ENCODE results near the gene GP1BA.
A peak's percentile ranks its signal among the peaks of the same experiment; 100 is the strongest.

Gene GP1BA

GRCh38 chr17:4944554-4945175, 12.6 kb downstream of the GP1BA start:
- no peak for TF ChIP-seq CTCF (conservative IDR thresholded peaks at IDR 0.05; ENCODE audit: low read depth, low read length)
- DNase-seq (ENCODE audit: low read depth), result no peak
- H3K4me3 ChIP-seq (ENCODE audit: low read depth, low read length), result no peak overlapping the region

- peak; percentile 91 for DNase-seq (ENCODE audit: low read depth)
- TF ChIP-seq CTCF (conservative IDR thresholded peaks at IDR 0.05; ENCODE audit: low read depth, low read length), result no peak
- peak overlapping the region; percentile 99 for H3K4me3 ChIP-seq (ENCODE audit: low read depth, low read length)
Observed at GRCh38 chr17:4945176-4945943, 13.3 kb downstream of the GP1BA start.

- no peak for DNase-seq (ENCODE audit: low read depth)
- TF ChIP-seq CTCF (conservative IDR thresholded peaks at IDR 0.05; ENCODE audit: low read depth, low read length), result no peak
- peak overlapping the region; percentile 99 for H3K4me3 ChIP-seq (ENCODE audit: low read depth, low read length)
Observed at GRCh38 chr17:4945944-4946280, 13.8 kb downstream of the GP1BA start.

GRCh38 chr17:4946312-4946976, 14.4 kb downstream of the GP1BA start:
- no peak for DNase-seq (ENCODE audit: low read depth)
- peak overlapping the region; percentile 99 for H3K4me3 ChIP-seq (ENCODE audit: low read depth, low read length)
- no peak for TF ChIP-seq CTCF (conservative IDR thresholded peaks at IDR 0.05; ENCODE audit: low read depth, low read length)

GRCh38 chr17:4947010-4947410, 14.9 kb downstream of the GP1BA start:
- no peak for TF ChIP-seq CTCF (conservative IDR thresholded peaks at IDR 0.05; ENCODE audit: low read depth, low read length)
- H3K4me3 ChIP-seq (ENCODE audit: low read depth, low read length), result peak overlapping the region; percentile 99
- DNase-seq (ENCODE audit: low read depth), result no peak

GRCh38 chr17:4947411-4948165, 15.5 kb downstream of the GP1BA start:
- no peak for TF ChIP-seq CTCF (conservative IDR thresholded peaks at IDR 0.05; ENCODE audit: low read depth, low read length)
- peak; percentile 64 for DNase-seq (ENCODE audit: low read depth)
- H3K4me3 ChIP-seq (ENCODE audit: low read depth, low read length), result peak overlapping the region; percentile 99
